Endothelial cell of umbilical vein (primary cell): Measurements from ENCODE around the gene NTSR1. TPM values are rescaled to one million over a fixed set of nuclear protein-coding genes. Genes with fewer than 3 reads are reported as not detected.

ENCODE experiments used
- BruUV-seq: library from RNA; stranded (reverse); fragments of 400-500 nt; replicated peaks from 2 replicates; lab custom pipeline; 2021; lab: Mats Ljungman, UMichigan
- CTCF ChIA-PET: fragments of 300-600, 350-600 bp; sonication (Branson Sonifier 250); formaldehyde crosslinking; loops from one replicate; lab custom pipeline; 2021; ENCODE audit warnings: antibody characterized with exemption, inconsistent platforms; lab: Charles Lee
- POLR2A ChIA-PET: fragments of 300-600, 350-600 bp; sonication (Branson Sonifier 250); formaldehyde crosslinking; loops from one replicate; lab custom pipeline; 2021; ENCODE audit warnings: antibody characterized with exemption, inconsistent platforms; lab: Charles Lee
- DNase-seq: peaks from one replicate; pipeline ENCODE4 v3.0.0-alpha.2; 2011; ENCODE audit warnings: low read depth, low spot score
- FAIRE-seq: peaks from 2 replicates; lab custom pipeline; 2011; peaks lifted over from hg19 to GRCh38; lab: Jason Lieb, UNC
- H2AFZ ChIP-seq: 2 replicates; pipeline ENCODE4 v1.6.0; 2012; ENCODE audit warnings: low read depth, low read length, control low read depth, inconsistent platforms
- H3K27ac ChIP-seq: 2 replicates; pipeline ENCODE4 v1.5.1; 2011; ENCODE audit warnings: low read depth, mild to moderate bottlenecking, control low read depth, low read length, moderate library complexity; ENCODE audit not compliant: insufficient read depth
- H3K27me3 ChIP-seq, 2 experiments: 2 replicates each; pipeline versions ENCODE4 v1.6.0 to v1.6.1; 2011; ENCODE audit warnings: low read length in 2 of 2, mixed read lengths in 1 of 2; ENCODE audit not compliant: control insufficient read depth in 2 of 2, insufficient read depth in 2 of 2
- H3K36me3 ChIP-seq, 2 experiments: 2 replicates in 1 of 2; 3 replicates in 1 of 2; pipeline ENCODE4 v1.5.1; 2011; ENCODE audit warnings: low read length in 2 of 2, mild to moderate bottlenecking in 1 of 2, moderate library complexity in 1 of 2; ENCODE audit not compliant: control insufficient read depth in 2 of 2, insufficient read depth in 2 of 2; ENCODE audit errors: extremely low read depth in 1 of 2
- H3K4me1 ChIP-seq: 3 replicates; pipeline ENCODE4 v1.5.1; 2011; ENCODE audit warnings: mild to moderate bottlenecking, low read length; ENCODE audit not compliant: control insufficient read depth, insufficient read depth; ENCODE audit errors: extremely low read depth
- H3K4me2 ChIP-seq: 2 replicates; pipeline ENCODE4 v1.6.1; 2011; ENCODE audit warnings: low read length, control low read depth, mixed read lengths; ENCODE audit not compliant: insufficient read depth
- H3K4me3 ChIP-seq, 3 experiments: fragments of 200-600 bp in 1 of 3; sonication (generic), shearing (Covaris generic) in 1 of 3; replicated peaks in 1 of 3; 2 replicates each; pipeline ENCODE4 v1.5.1; 2011 to 2016; ENCODE audit warnings: control low read depth in 3 of 3, low read length in 3 of 3, mild to moderate bottlenecking in 2 of 3, inconsistent platforms in 1 of 3, low read depth in 1 of 3, moderate library complexity in 1 of 3; ENCODE audit not compliant: insufficient read depth in 1 of 3
- H3K79me2 ChIP-seq: 2 replicates; pipeline ENCODE4 v1.6.0; 2012; ENCODE audit warnings: low read length, inconsistent platforms; ENCODE audit not compliant: control insufficient read depth, insufficient read depth
- H3K9ac ChIP-seq: replicated peaks from 2 replicates; pipeline ENCODE3; 2011; ENCODE audit warnings: low read length, control low read depth; ENCODE audit not compliant: insufficient read depth; ENCODE audit errors: extremely low read depth
- H3K9me1 ChIP-seq: replicated peaks from 3 replicates; pipeline ENCODE4 v1.6.0; 2011; ENCODE audit warnings: mild to moderate bottlenecking, low read length; ENCODE audit not compliant: control insufficient read depth, insufficient read depth; ENCODE audit errors: extremely low read depth
- H3K9me3 ChIP-seq: replicated peaks from 2 replicates; pipeline ENCODE4 v1.5.1; 2012; ENCODE audit warnings: low read length, inconsistent platforms; ENCODE audit not compliant: control insufficient read depth, insufficient read depth
- H4K20me1 ChIP-seq: replicated peaks from 2 replicates; pipeline ENCODE3; 2011; ENCODE audit warnings: mild to moderate bottlenecking, low read length; ENCODE audit not compliant: control insufficient read depth, insufficient read depth; ENCODE audit errors: extremely low read depth
- CTCF ChIP-seq, 2 donors: IDR thresholded peaks; 1 replicate in 1 of 2; 2 replicates in 1 of 2; pipeline ENCODE4 v1.5.1; 2011; ENCODE audit warnings: low read length in 2 of 2, mild to moderate bottlenecking in 2 of 2, moderate library complexity in 2 of 2, control low read depth in 1 of 2, inconsistent platforms in 1 of 2, low read depth in 1 of 2; ENCODE audit not compliant: insufficient read depth in 1 of 2; ENCODE audit errors: extremely low read depth in 1 of 2
- EZH2 ChIP-seq: IDR thresholded peaks from 2 replicates; pipeline ENCODE4 v1.6.1; 2012; ENCODE audit warnings: borderline replicate concordance, low read depth, mild to moderate bottlenecking, moderate library complexity, low read length, inconsistent platforms; ENCODE audit not compliant: severe bottlenecking
- FOS ChIP-seq: IDR thresholded peaks from 2 replicates; pipeline ENCODE4 v1.6.1; 2011; ENCODE audit warnings: mild to moderate bottlenecking, low read length, moderate library complexity, borderline replicate concordance; ENCODE audit not compliant: insufficient read depth
- GATA2 ChIP-seq: IDR thresholded peaks from 2 replicates; pipeline ENCODE4 v1.7.0; 2011; ENCODE audit warnings: low read depth, mild to moderate bottlenecking, moderate library complexity, mixed read lengths, low read length; ENCODE audit not compliant: insufficient read length, insufficient read depth
- JUN ChIP-seq: IDR thresholded peaks from 2 replicates; pipeline ENCODE4 v1.6.1; 2011; ENCODE audit warnings: borderline replicate concordance, low read depth; ENCODE audit not compliant: insufficient read length, insufficient read depth
- MAX ChIP-seq: IDR thresholded peaks from 2 replicates; pipeline ENCODE4 v1.6.1; 2011; ENCODE audit not compliant: insufficient read depth, insufficient read length
- MYC ChIP-seq: IDR thresholded peaks from one replicate; pipeline ENCODE4 v1.6.1; 2011; ENCODE audit warnings: mild to moderate bottlenecking, low read depth, low read length
- POLR2A ChIP-seq: IDR thresholded peaks from 2 replicates; pipeline ENCODE4 v1.6.1; 2012; ENCODE audit warnings: low read depth, mild to moderate bottlenecking, control low read depth, low read length
- POLR2AphosphoS5 ChIP-seq: IDR thresholded peaks from 2 replicates; pipeline ENCODE4 v1.6.1; 2012; ENCODE audit warnings: low read depth, mild to moderate bottlenecking, control low read depth, low read length, moderate library complexity; ENCODE audit not compliant: insufficient read depth
- dilution Hi-C: fragments of 300-500 bp; cut with MboI; formaldehyde crosslinking; loops from one replicate; pipeline ENCODE4 v1.15.0; 2019; ENCODE audit warnings: low sequenced_read_pairs; ENCODE audit not compliant: extremely low pct_ligation_motif_present
- intact Hi-C: fragments of 100-400 bp; cut with micrococcal nuclease; formaldehyde crosslinking; loops from one replicate; pipeline ENCODE4 v1.10.0; 2022
- polyA plus RNA-seq, 4 experiments: library from polyadenylated mRNA; depleted of rRNA in 3 of 4; stranded (reverse) in 3 of 4; unstranded in 1 of 4; fragments of >200 nt; gene quantifications; 2 replicates each; pipeline versions ENCODE4 v1.2.1 to v1.2.3, GENCODE V29; 2011 to 2012; ENCODE audit warnings: missing spikeins in 1 of 4
- total RNA-seq: library from RNA; stranded (reverse); gene quantifications from 2 replicates; pipeline ENCODE4 v1.2.3, GENCODE V29; 2021

The NTSR1 gene
- total and polyA plus RNA-seq, 2 donors (not counting 3 experiments of a cell fraction or from before 2014, with no cell fraction given) = 0.14 to 2.1 TPM

GRCh38 chr20:62688855-62689460 is 19.7 kb upstream of the NTSR1 start:
- BruUV-seq = no TSS peak
- ChIA-PET CTCF (interaction anchor here (0.7 to 2.5 kb wide), 18 partner anchors 8 to 320 kb away, joined by 3 to 63 read pairs (median 5); no protein-coding TSS in a partner anchor), POLR2A (interaction anchor here (0.6 kb wide), 2 partner anchors 9 to 41 kb away, joined by 3 to 5 read pairs; no protein-coding TSS in a partner anchor)
- Histone ChIP-seq H3K36me3 (no peaks in the 10 kb centered on the region), H3K9ac (no peak overlapping the region), H4K20me1 (no peaks in the 10 kb centered on the region), H3K27ac (no peak overlapping the region), H3K79me2 (no peaks in the 10 kb centered on the region), H3K4me2 (no peak overlapping the region), H3K4me3 (no peak overlapping the region), H3K9me1 (no peaks in the 10 kb centered on the region), H2AFZ (no peak overlapping the region), H3K27me3 (peaks cover 0 to 2% of the 10 kb centered on the region in 2 experiments), H3K4me1 (no peaks in the 10 kb centered on the region), H3K9me3 (no peaks in the 10 kb centered on the region)
- FAIRE-seq (peak; percentile 76), DNase-seq (peak; percentile 52)
- TF ChIP-seq POLR2AphosphoS5 (no peak), CTCF (IDR thresholded peaks at IDR 0.05; ENCODE audit: extremely low read depth in 1 of 2, insufficient read depth in 1 of 2, low read depth in 1 of 2, low read length in 2 of 2) (peak; percentile 27 to 51)
- dilution Hi-C loops = no loop called here
- intact Hi-C loops = loop anchor here (1.0 to 2.0 kb wide), 2 partner anchors 14 to 102 kb away; no protein-coding TSS in a partner anchor

DNA sequence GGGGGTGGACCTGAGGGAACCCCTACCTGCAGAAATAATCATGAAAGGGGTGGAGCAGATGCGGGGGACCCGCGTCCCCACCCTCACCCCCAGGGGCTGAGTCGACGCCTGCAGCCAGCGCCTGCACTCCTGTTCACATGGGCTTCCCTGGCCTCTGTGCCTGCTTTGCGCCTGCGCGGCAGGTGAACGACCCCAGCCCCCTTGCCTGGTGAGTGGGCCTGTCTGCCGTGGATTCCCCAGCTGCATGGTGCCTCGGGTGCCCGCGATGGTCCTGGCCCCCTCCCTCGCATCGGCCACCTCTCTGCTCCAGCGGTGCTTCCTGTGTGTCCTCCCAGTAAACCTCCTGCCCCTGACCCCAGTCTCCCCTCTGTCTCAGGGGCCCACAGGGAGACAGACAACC is 18.8 kb upstream of the NTSR1 start:
- Histone ChIP-seq H2AFZ (no peak overlapping the region), H3K9ac (no peak overlapping the region), H3K9me1 (no peaks in the 10 kb centered on the region), H3K4me2 (no peak overlapping the region), H4K20me1 (no peaks in the 10 kb centered on the region), H3K79me2 (no peaks in the 10 kb centered on the region), H3K36me3 (no peaks in the 10 kb centered on the region), H3K4me3 (no peak overlapping the region), H3K27me3 (peaks cover 0 to 2% of the 10 kb centered on the region in 2 experiments), H3K9me3 (no peaks in the 10 kb centered on the region), H3K27ac (no peak overlapping the region), H3K4me1 (no peaks in the 10 kb centered on the region)
- BruUV-seq = no TSS peak
- intact Hi-C loops = loop anchor here (1.0 to 2.0 kb wide), 2 partner anchors 13 to 101 kb away; no protein-coding TSS in a partner anchor
- dilution Hi-C loops = no loop called here
- no peak for FAIRE-seq
- no peak for DNase-seq
- no peak for TF ChIP-seq FOS
- TF ChIP-seq POLR2AphosphoS5 = no peak
- no peak for TF ChIP-seq CTCF (IDR thresholded peaks at IDR 0.05; ENCODE audit: extremely low read depth in 1 of 2, insufficient read depth in 1 of 2, low read depth in 1 of 2, low read length in 2 of 2)
- TF ChIP-seq MYC = no peak
- TF ChIP-seq EZH2 = no peak
- TF ChIP-seq POLR2A = no peak
- TF ChIP-seq GATA2 = no peak
- no peak for TF ChIP-seq JUN
- TF ChIP-seq MAX = no peak
- ChIA-PET POLR2A (no interaction called here), CTCF (interaction anchor here (0.7 to 2.5 kb wide), 6 partner anchors 11 to 118 kb away, joined by 3 to 63 read pairs (median 7); no protein-coding TSS in a partner anchor)
